GM12891 (cell line): ENCODE measurements around the gene SERPINA4.

ENCODE experiments used
- POLR2A ChIP-seq: IDR thresholded peaks from 2 replicates; pipeline ENCODE4 v1.6.1; 2011; ENCODE audit warnings: low read depth, low read length, control low read depth
- POLR2AphosphoS5 ChIP-seq: IDR thresholded peaks from 2 replicates; pipeline ENCODE4 v1.6.1; 2011; ENCODE audit warnings: low read depth, low read length, control low read depth
- POU2F2 ChIP-seq: IDR thresholded peaks from 2 replicates; pipeline ENCODE4 v1.6.1; 2011; ENCODE audit warnings: low read depth, mild to moderate bottlenecking, control low read depth, low read length, moderate library complexity
- TAF1 ChIP-seq: IDR thresholded peaks from 2 replicates; pipeline ENCODE4 v1.6.1; 2011; ENCODE audit warnings: low read depth, low read length, control low read depth

GRCh38 chr14:94532447-94532846, 28.8 kb upstream of the SERPINA4 start:
- TF ChIP-seq TAF1 (no peak), POLR2AphosphoS5 (no peak), POLR2A (no peak), POU2F2 (no peak)
